Activated CD4-positive, CD25-positive, alpha-beta regulatory T cell treated with anti-CD3 and anti-CD28 coated beads, Interleukin-2, amount 50 U/mL, for 16 hours (primary cell): Measurements from ENCODE around the gene BAHCC1.
"Not testable (repeated sequence)": the region's sequence is repeated elsewhere in the genome, so short reads cannot be mapped to it uniquely, and the experiment has no call there.

Experiments used
- DNase-seq: peaks from one replicate; pipeline ENCODE4 v3.0.0-alpha.2; 2020; ENCODE audit warnings: low read depth, low spot score

Gene BAHCC1

GRCh38 chr17:81413497-81414135 is 18.4 kb downstream of the BAHCC1 start:
- DNase-seq = no peak

GRCh38 chr17:81414756-81415516 is 19.7 kb downstream of the BAHCC1 start:
- no peak for DNase-seq

- DNase-seq = no peak
Observed at GRCh38 chr17:81415681-81416080, 20.4 kb downstream of the BAHCC1 start.

- DNase-seq = no peak
Observed at GRCh38 chr17:81416612-81417011, 21.4 kb downstream of the BAHCC1 start.

GRCh38 chr17:81417049-81417878 is 22.0 kb downstream of the BAHCC1 start:
- no peak for DNase-seq

- DNase-seq = no peak
Observed at GRCh38 chr17:81417879-81418709, 22.8 kb downstream of the BAHCC1 start.

- no peak for DNase-seq
Observed at GRCh38 chr17:81418710-81419318, 23.6 kb downstream of the BAHCC1 start.

- no peak for DNase-seq
Observed at GRCh38 chr17:81419319-81419885, 24.1 kb downstream of the BAHCC1 start.

- DNase-seq = no peak
Observed at GRCh38 chr17:81419886-81420768, 24.9 kb downstream of the BAHCC1 start.

GRCh38 chr17:81420769-81421462 is 25.7 kb downstream of the BAHCC1 start:
- DNase-seq = no peak

GRCh38 chr17:81422776-81423697 is 27.8 kb downstream of the BAHCC1 start:
- no peak for DNase-seq

GRCh38 chr17:81423698-81424071 is 28.4 kb downstream of the BAHCC1 start:
- DNase-seq = no peak

- no peak for DNase-seq
Observed at GRCh38 chr17:81424151-81425017, 29.1 kb downstream of the BAHCC1 start.

GRCh38 chr17:81425041-81425440 is 29.8 kb downstream of the BAHCC1 start:
- DNase-seq = not testable (repeated sequence)

GRCh38 chr17:81425716-81426392 is 30.6 kb downstream of the BAHCC1 start:
- not testable (repeated sequence) for DNase-seq

- DNase-seq = no peak
Observed at GRCh38 chr17:81426393-81427172, 31.3 kb downstream of the BAHCC1 start.
